Hepatic stellate cell (primary cell): ENCODE measurements around the gene DDRGK1.
A peak's percentile ranks its signal among the peaks of the same experiment; 100 is the strongest.

Source experiments
- DNase-seq: peaks from one replicate; pipeline ENCODE4 v3.0.0; 2011; ENCODE audit warnings: low spot score

Gene DDRGK1

GRCh38 chr20:3204124-3204794 is at the start of gene DDRGK1:
TSS of gene DDRGK1 (minus strand) at chr20:3204682. CDS start at chr20:3204627, 55 bp downstream.
- peak; percentile 95 for DNase-seq

DNA sequence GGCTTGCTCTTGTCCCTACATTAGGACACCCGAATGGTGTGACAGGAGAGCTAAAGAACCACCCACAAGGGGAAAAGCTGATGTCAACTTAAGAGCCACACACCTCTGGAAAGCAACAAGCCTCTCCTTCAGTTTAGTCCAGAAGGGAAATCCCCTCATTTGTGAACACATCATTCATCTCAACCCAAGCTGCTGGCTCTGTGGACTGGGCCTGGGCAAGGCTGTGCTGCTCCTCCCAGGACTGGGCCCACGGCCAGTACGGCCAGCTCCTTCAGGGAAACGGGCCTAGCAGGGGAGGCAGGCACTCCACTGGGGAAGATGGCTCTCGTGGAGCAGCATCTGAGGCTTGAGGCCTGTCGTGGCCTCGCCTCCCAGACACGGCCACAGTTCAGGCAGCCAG is 47.3 kb upstream of the DDRGK1 start:
- no peak for DNase-seq

- DNase-seq = no peak
Observed at GRCh38 chr20:3250091-3250504, 45.6 kb upstream of the DDRGK1 start.

- no peak for DNase-seq
Observed at GRCh38 chr20:3248993-3249347, 44.5 kb upstream of the DDRGK1 start.

DNA sequence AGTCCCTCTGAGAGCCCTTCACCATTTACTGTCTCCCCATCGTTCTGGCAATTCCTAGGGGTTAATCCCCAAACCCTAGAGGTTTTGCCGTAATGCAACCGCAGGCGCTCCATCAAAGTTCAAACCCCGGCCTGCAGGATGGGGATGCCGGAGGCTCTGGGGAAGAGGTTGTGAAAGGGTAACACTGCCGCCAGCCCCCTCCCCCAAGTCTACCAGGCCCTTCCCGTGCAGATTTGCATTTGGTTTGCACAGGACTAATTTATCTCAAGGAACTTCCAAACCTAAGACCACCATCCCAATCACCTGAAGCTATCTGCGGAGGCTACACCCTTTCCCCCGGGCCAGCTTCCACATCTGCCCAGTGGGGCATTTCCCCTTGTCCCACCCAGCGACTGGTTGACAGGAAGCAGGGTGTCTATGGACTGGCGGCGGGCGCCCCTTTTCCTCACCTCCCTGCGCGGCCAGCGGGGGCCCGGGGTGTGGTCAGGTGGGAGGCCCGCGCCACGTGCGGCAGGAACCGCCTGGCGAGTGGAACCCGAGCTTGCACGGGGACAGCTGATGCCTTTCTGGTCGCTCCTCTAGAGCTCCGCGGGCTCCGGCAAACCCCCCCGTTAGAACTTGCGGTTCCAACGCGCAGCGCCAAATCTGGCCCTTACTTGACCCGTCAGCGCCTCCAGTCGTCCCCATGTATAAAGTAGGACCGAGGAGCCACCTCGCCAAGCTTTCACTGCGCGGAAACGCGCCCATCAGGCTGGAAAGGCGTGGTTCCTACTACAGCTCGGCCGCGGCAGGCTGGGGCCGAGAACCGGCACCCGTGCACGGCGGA is 43.9 kb upstream of the DDRGK1 start:
- DNase-seq = peak; percentile 58

DNA sequence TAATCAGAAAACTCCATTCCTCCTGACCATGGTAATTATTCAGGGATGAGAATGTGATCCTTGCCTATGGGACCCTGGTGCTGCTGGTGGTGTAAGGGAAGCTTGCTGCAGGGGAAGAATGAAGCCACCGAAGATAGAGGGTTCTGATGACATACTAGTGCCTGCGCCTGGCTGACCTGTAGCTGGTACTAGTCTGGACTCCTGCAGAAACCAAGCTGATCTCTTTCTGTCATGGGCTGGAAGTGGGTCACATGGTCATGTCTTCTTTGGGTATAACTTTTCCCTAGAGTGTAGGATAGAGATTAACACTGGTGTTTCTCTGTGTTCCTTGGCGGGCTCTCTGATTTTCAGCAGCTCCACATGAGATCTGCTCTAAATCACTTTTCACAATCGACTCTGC is 43.2 kb upstream of the DDRGK1 start:
- DNase-seq = no peak

GRCh38 chr20:3246682-3247081 is 42.2 kb upstream of the DDRGK1 start:
- DNase-seq = no peak

- DNase-seq = no peak
Observed at GRCh38 chr20:3245711-3246110, 41.2 kb upstream of the DDRGK1 start.

DNA sequence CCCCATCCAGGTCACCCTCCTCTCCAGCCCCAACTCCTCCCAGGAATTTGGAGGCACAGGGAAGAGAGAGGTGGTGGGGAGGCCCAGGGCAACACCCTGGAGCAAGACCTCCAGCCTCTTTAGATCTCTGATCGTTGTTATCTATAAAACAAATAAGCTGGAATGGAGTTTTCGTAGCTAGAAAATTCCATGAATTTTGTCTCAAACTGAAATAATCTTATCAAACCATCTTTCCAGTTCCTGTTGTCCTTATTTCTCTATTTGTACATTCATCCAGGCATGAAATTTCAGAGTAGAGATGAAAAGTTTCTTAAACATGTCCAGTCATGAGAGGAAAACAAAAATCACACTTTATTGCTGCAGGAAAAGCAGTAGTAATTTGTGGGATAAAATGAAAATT is 40.7 kb upstream of the DDRGK1 start:
- no peak for DNase-seq

DNA sequence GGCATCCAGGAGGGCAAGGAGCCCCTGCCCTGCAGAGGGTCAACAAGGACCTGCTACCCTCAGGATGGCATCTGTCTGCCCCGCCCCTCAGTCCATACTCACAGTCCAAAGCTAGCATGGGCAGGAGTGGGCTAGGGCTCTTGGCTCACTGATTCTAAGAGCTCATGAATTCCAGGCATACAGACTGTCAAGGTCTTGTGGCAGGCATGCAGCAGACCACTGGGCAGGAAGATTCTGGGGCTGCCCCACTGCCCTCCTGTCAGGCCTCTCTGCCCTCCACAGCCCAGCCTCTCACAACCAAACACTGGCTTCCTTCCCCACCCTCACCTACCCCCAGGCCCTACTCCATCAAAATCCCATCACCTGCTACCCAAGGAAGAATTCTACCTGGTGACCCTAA is 40.1 kb upstream of the DDRGK1 start:
- no peak for DNase-seq

DNA sequence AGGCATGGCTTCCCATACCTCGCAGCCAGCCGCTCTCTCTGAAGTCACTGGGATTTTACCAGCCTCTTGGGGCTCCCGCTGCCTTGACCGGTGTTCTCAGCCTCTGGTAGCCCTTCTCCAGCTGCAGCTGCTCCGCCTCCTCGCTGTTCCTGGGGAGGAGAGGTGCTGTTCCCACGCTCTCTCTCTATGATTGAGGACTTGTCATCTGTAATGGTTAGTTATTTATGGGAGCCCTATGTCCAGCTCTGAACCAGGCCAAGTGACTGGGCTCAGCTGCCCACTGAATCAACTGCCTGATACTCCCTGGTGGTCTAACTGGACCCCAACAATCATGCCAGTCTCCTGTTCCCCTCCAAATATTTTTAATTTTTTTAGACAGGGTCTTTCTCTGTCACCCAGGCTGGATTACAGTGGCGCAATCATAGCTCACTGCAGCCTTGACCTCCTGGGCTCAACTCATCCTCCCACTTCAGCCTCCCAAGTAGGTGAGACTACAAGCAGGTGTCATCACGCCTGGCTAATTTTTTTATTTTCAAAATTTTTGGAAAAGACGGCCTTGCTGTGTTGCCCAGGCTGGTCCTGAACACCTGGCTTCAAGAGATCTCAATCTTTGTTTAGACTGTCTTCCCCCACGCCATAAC is 39.4 kb upstream of the DDRGK1 start:
- no peak for DNase-seq

GRCh38 chr20:3242172-3242692 is 37.8 kb upstream of the DDRGK1 start:
- DNase-seq = peak; percentile 58

GRCh38 chr20:3240776-3241363 is 36.4 kb upstream of the DDRGK1 start:
- DNase-seq = no peak

GRCh38 chr20:3239867-3240775 is 35.6 kb upstream of the DDRGK1 start:
- DNase-seq = no peak

- DNase-seq = peak; percentile 78
Observed at GRCh38 chr20:3239026-3239866, 34.8 kb upstream of the DDRGK1 start, which contains the start of gene SLC4A11. TSS of gene SLC4A11 (minus strand) at chr20:3239190. CDS start at chr20:3239137, 53 bp downstream.

GRCh38 chr20:3238616-3239025 is 34.1 kb upstream of the DDRGK1 start:
- DNase-seq = peak; percentile 62

DNA sequence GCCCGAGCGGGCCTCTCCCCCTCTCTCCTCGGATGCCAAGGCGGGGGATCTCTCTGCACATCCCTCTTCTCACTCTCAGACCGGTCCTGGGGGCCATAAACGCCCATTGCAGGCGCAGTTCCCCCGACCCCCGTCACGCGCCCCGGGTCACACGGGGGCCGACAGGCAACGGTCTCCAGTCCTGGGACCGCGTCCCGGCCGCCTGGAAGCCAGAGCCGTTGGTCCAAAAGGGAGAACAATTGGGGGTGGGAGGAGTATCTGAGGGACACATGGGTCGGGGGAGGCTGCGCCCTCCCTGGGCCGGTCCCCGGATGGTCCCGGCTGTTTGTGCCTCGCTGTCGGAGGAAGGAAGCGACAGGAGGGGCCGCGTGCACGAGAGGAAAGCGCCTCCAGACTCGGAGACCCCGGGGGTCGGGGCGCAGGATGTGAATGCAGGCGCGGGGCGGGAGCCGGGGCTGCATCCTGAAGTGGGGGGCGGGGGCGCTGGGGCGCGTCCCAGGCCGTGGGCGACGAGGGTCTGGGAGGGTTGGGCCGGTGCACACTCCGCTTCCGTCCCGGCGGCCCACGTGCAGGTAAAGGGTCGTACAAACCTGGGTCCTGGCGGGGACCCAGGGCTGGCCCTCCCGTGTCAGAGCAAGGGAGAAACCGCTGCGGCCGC is 33.6 kb upstream of the DDRGK1 start:
- no peak for DNase-seq

GRCh38 chr20:3237011-3237957 is 32.8 kb upstream of the DDRGK1 start:
- no peak for DNase-seq
